Activated CD8-positive, alpha-beta T cell treated with anti-CD3 and anti-CD28 coated beads for 36 hours (primary cell): ENCODE data around the gene PPP1R16B. TPM values are rescaled to one million over a fixed set of nuclear protein-coding genes. Genes with fewer than 3 reads are reported as not detected.

Source experiments
- ATAC-seq: fragments of 200-7000 bp; cut with Tn5 transposase; one replicate; pipeline ENCODE4 v1.10.0; 2021; ENCODE audit warnings: mild to moderate bottlenecking, moderate library complexity
- CTCF ChIA-PET: fragments of 350-600 bp; sonication (Branson Sonifier 250); formaldehyde crosslinking; loops from one replicate; lab custom pipeline; 2021; ENCODE audit warnings: antibody characterized with exemption; lab: Charles Lee
- POLR2A ChIA-PET: fragments of 350-600 bp; sonication (Branson Sonifier 250); formaldehyde crosslinking; loops from one replicate; lab custom pipeline; 2021; ENCODE audit warnings: antibody characterized with exemption; lab: Charles Lee
- DNase-seq: peaks from one replicate; pipeline ENCODE4 v3.0.0-alpha.2; 2020
- H3K27ac Mint-ChIP-seq: one replicate; pipeline ENCODE4 v1.8.0; 2021; ENCODE audit warnings: mild to moderate bottlenecking, mixed read lengths
- H3K27me3 Mint-ChIP-seq: one replicate; pipeline ENCODE4 v1.8.0; 2021; ENCODE audit warnings: mixed read lengths
- H3K36me3 Mint-ChIP-seq: one replicate; pipeline ENCODE4 v1.8.0; 2021; ENCODE audit warnings: low read depth, mixed read lengths
- H3K4me1 Mint-ChIP-seq: one replicate; pipeline ENCODE4 v1.8.0; 2021; ENCODE audit warnings: low read depth, mixed read lengths
- H3K4me3 Mint-ChIP-seq: one replicate; pipeline ENCODE4 v1.8.0; 2021; ENCODE audit warnings: mild to moderate bottlenecking, moderate library complexity, mixed read lengths
- H3K9me3 Mint-ChIP-seq: one replicate; pipeline ENCODE4 v1.8.0; 2021; ENCODE audit warnings: mixed read lengths
- CTCF ChIP-seq: fragments of 200-600 bp; IDR thresholded peaks from one replicate; pipeline ENCODE4 v1.8.0; 2022; ENCODE audit warnings: antibody characterized with exemption, mild to moderate bottlenecking
- intact Hi-C: fragments of 100-400 bp; cut with micrococcal nuclease; formaldehyde crosslinking; loops from one replicate; pipeline ENCODE4 v1.10.0; 2022
- total RNA-seq, 2 experiments: library from RNA; stranded (reverse); gene quantifications; one replicate each; pipeline ENCODE4 v1.2.3, GENCODE V29; 2021

The PPP1R16B gene
- total RNA-seq, 2 experiments from 2014 or later: 74.9 to 81.4 TPM

GRCh38 chr20:38842026-38842425, 36.5 kb downstream of the PPP1R16B start:
- DNase-seq: no peak
- peaks cover 1% of the 10 kb centered on the region for H3K9me3 Mint-ChIP-seq
- peaks cover 80% of the 10 kb centered on the region for H3K4me1 Mint-ChIP-seq
- peaks cover 65% of the 10 kb centered on the region for H3K36me3 Mint-ChIP-seq
- TF ChIP-seq CTCF: no peak
- ChIA-PET CTCF (interaction anchor here (1.0 to 1.8 kb wide), 6 partner anchors 8 to 53 kb away, joined by 3 to 11 read pairs (median 6); partner anchors contain the start of gene PPP1R16B), POLR2A (interaction anchor here (0.6 to 3.4 kb wide), 6 partner anchors 8 to 51 kb away, joined by 3 to 20 read pairs (median 5); no protein-coding TSS in a partner anchor)
- peak overlapping the region; percentile 94 for H3K27ac Mint-ChIP-seq
- intact Hi-C loops: no loop called here
- no peaks in the 10 kb centered on the region for H3K27me3 Mint-ChIP-seq
- ATAC-seq: peak; percentile 11
- H3K4me3 Mint-ChIP-seq: peak overlapping the region; percentile 59

GRCh38 chr20:38842558-38842981, 37.1 kb downstream of the PPP1R16B start:
- intact Hi-C loops: no loop called here
- POLR2A ChIA-PET: interaction anchor here (0.6 to 3.4 kb wide), 10 partner anchors 9 to 51 kb away, joined by 3 to 20 read pairs (median 4); no protein-coding TSS in a partner anchor
- peak; percentile 77 for ATAC-seq
- DNase-seq: peak; percentile 88
- Mint-ChIP-seq H3K36me3 (peaks cover 68% of the 10 kb centered on the region), H3K4me3 (peak overlapping the region; percentile 61), H3K27me3 (no peaks in the 10 kb centered on the region), H3K4me1 (peaks cover 84% of the 10 kb centered on the region), H3K27ac (peak overlapping the region; percentile 94), H3K9me3 (peaks cover 1% of the 10 kb centered on the region)
- CTCF ChIA-PET: interaction anchor here (1.0 to 1.8 kb wide), 10 partner anchors 8 to 52 kb away, joined by 3 to 11 read pairs (median 4); partner anchors contain the start of gene PPP1R16B
- TF ChIP-seq CTCF: no peak

GRCh38 chr20:38843346-38843745, 37.8 kb downstream of the PPP1R16B start:
- H3K36me3 Mint-ChIP-seq: peaks cover 64% of the 10 kb centered on the region
- H3K27ac Mint-ChIP-seq: peak overlapping the region; percentile 94
- POLR2A ChIA-PET: interaction anchor here (1.0 to 3.4 kb wide), 10 partner anchors 9 to 118 kb away, joined by 3 to 20 read pairs (median 4); no protein-coding TSS in a partner anchor
- CTCF ChIA-PET: interaction anchor here (0.7 to 1.8 kb wide), 9 partner anchors 10 to 50 kb away, joined by 3 to 11 read pairs (median 3); partner anchors contain the start of gene PPP1R16B
- DNase-seq (peak; percentile 74), ATAC-seq (peak; percentile 75)
- peaks cover 86% of the 10 kb centered on the region for H3K4me1 Mint-ChIP-seq
- no peak for TF ChIP-seq CTCF
- no peaks in the 10 kb centered on the region for H3K27me3 Mint-ChIP-seq
- peak overlapping the region; percentile 61 for H3K4me3 Mint-ChIP-seq
- intact Hi-C loops: no loop called here
- peaks cover 1% of the 10 kb centered on the region for H3K9me3 Mint-ChIP-seq

- intact Hi-C loops: loop anchor here (5.0 kb wide), 1 partner anchor 38 kb away; the partner anchor contains the start of gene PPP1R16B
- Mint-ChIP-seq H3K9me3 (no peaks in the 10 kb centered on the region), H3K4me1 (peaks cover 86% of the 10 kb centered on the region), H3K4me3 (peak overlapping the region; percentile 26), H3K27ac (peak overlapping the region; percentile 94), H3K27me3 (no peaks in the 10 kb centered on the region), H3K36me3 (peaks cover 55% of the 10 kb centered on the region)
- DNase-seq (peak; percentile 41), ATAC-seq (peak; percentile 38)
- ChIA-PET CTCF (interaction anchor here (1.8 kb wide), 1 partner anchor 12 kb away, joined by 7 read pairs; no protein-coding TSS in a partner anchor), POLR2A (interaction anchor here (1.5 to 3.4 kb wide), 2 partner anchors 11 to 17 kb away, joined by 4 to 20 read pairs; no protein-coding TSS in a partner anchor)
- no peak for TF ChIP-seq CTCF
Measured at GRCh38 chr20:38844963-38845362, 39.5 kb downstream of the PPP1R16B start.

GRCh38 chr20:38847840-38848239, 42.3 kb downstream of the PPP1R16B start:
- intact Hi-C loops: loop anchor here (5.0 kb wide), 1 partner anchor 41 kb away; the partner anchor contains the start of gene PPP1R16B
- Mint-ChIP-seq H3K27ac (no peak overlapping the region), H3K36me3 (peaks cover 55% of the 10 kb centered on the region), H3K9me3 (no peaks in the 10 kb centered on the region), H3K27me3 (no peaks in the 10 kb centered on the region), H3K4me1 (peaks cover 63% of the 10 kb centered on the region), H3K4me3 (no peak overlapping the region)
- ChIA-PET CTCF (interaction anchor here (1.6 kb wide), 1 partner anchor 45 kb away, joined by 4 read pairs; no protein-coding TSS in a partner anchor), POLR2A (interaction anchor here (1.7 kb wide), 1 partner anchor 35 kb away, joined by 4 read pairs; no protein-coding TSS in a partner anchor)
- no peak for DNase-seq
- TF ChIP-seq CTCF: no peak
- ATAC-seq: no peak
